OCI-LY7 (cell line): ENCODE results near the gene C1orf50. TPM values are rescaled to one million over a fixed set of nuclear protein-coding genes. Genes with fewer than 3 reads are reported as not detected.
"Not testable (repeated sequence)": the region's sequence is repeated elsewhere in the genome, so short reads cannot be mapped to it uniquely, and the experiment has no call there.

Experiments
- BruUV-seq: library from RNA; stranded (reverse); fragments of 400-500 nt; replicated peaks from 2 replicates; lab custom pipeline; 2021; lab: Mats Ljungman, UMichigan
- CTCF ChIA-PET: fragments of 300-600 bp; sonication (Branson Sonifier 250); formaldehyde crosslinking; loops from one replicate; lab custom pipeline; 2022; ENCODE audit warnings: antibody characterized with exemption; ENCODE audit not compliant: unreplicated experiment; lab: Charles Lee
- POLR2A ChIA-PET: fragments of 300-600 bp; sonication (Branson Sonifier 250); formaldehyde crosslinking; loops from one replicate; lab custom pipeline; 2022; ENCODE audit warnings: antibody characterized with exemption; lab: Charles Lee
- DNase-seq: peaks from one replicate; pipeline ENCODE4 v3.0.0-alpha.2; 2015; ENCODE audit warnings: low spot score
- H2AFZ ChIP-seq: fragments of 200-600 bp; sonication (generic), shearing (Covaris generic); 2 replicates; pipeline ENCODE4 v1.6.1; 2014; ENCODE audit warnings: mild to moderate bottlenecking, antibody characterized with exemption, low read length, moderate library complexity
- H3K27ac ChIP-seq: fragments of 200-600 bp; sonication (generic); 2 replicates; pipeline ENCODE4 v1.5.1; 2014; ENCODE audit warnings: mixed run types, low read depth, mild to moderate bottlenecking, moderate library complexity, low read length, inconsistent platforms; ENCODE audit not compliant: poor library complexity, severe bottlenecking
- H3K36me3 ChIP-seq: fragments of 200-600 bp; sonication (generic); 2 replicates; pipeline ENCODE4 v1.6.1; 2014; ENCODE audit warnings: mild to moderate bottlenecking, antibody characterized with exemption, low read length, moderate library complexity, mixed read lengths; ENCODE audit not compliant: insufficient read depth
- H3K4me1 ChIP-seq: fragments of 200-600 bp; sonication (generic); 2 replicates; pipeline ENCODE4 v1.5.1; 2014; ENCODE audit warnings: mild to moderate bottlenecking, low read length; ENCODE audit not compliant: insufficient read depth, poor library complexity, severe bottlenecking
- H3K4me2 ChIP-seq: fragments of 200-600 bp; sonication (generic); 2 replicates; pipeline ENCODE4 v1.6.1; 2014; ENCODE audit warnings: mild to moderate bottlenecking, low read length
- H3K4me3 ChIP-seq: fragments of 200-600 bp; sonication (generic); 2 replicates; pipeline ENCODE4 v1.5.1; 2014; ENCODE audit warnings: mild to moderate bottlenecking, low read depth, low read length; ENCODE audit not compliant: poor library complexity, severe bottlenecking
- H3K79me2 ChIP-seq: fragments of 200-600 bp; sonication (generic); 2 replicates; pipeline ENCODE4 v1.6.1; 2016; ENCODE audit warnings: low read depth, mild to moderate bottlenecking, low read length, moderate library complexity, mixed read lengths; ENCODE audit not compliant: insufficient read depth
- H3K9me2 ChIP-seq: fragments of 200-600 bp; sonication (generic); 2 replicates; pipeline ENCODE4 v1.6.1; 2016; ENCODE audit warnings: mild to moderate bottlenecking, low read length, mixed read lengths; ENCODE audit not compliant: insufficient read depth
- H3K9me3 ChIP-seq: fragments of 200-600 bp; sonication (generic); 2 replicates; pipeline ENCODE4 v1.6.1; 2014; ENCODE audit warnings: mild to moderate bottlenecking, mixed run types, low read length, mixed read lengths
- H4K20me1 ChIP-seq: fragments of 200-600 bp; sonication (generic); 2 replicates; pipeline ENCODE4 v1.6.1; 2014; ENCODE audit warnings: mild to moderate bottlenecking, antibody characterized with exemption, low read length, moderate library complexity, mixed read lengths; ENCODE audit not compliant: insufficient read depth
- CTCF ChIP-seq: fragments of 200-600 bp; sonication (generic); conservative IDR thresholded peaks from 2 replicates; pipeline ENCODE4 v1.5.1; 2014; ENCODE audit warnings: mild to moderate bottlenecking, antibody characterized with exemption, low read length, moderate library complexity, mixed read lengths
- EZH2phosphoT487 ChIP-seq: fragments of 200-600 bp; sonication (generic); IDR thresholded peaks from 2 replicates; pipeline ENCODE4 v1.6.1; 2018; ENCODE audit warnings: low read depth, borderline replicate concordance, mild to moderate bottlenecking, mixed run types, antibody characterized with exemption, low read length, moderate library complexity, mixed read lengths
- intact Hi-C: fragments of 100-400 bp; cut with micrococcal nuclease; formaldehyde crosslinking; loops from one replicate; pipeline ENCODE4 v1.10.0; 2022; ENCODE audit not compliant: unreplicated experiment
- total RNA-seq, 2 experiments: library from RNA; depleted of rRNA in 1 of 2; stranded (reverse); fragments of >200 nt in 1 of 2; shearing (Covaris generic) in 1 of 2; gene quantifications; 2 replicates each; pipeline ENCODE4 v1.2.3, GENCODE V29; 2014 to 2022

Gene C1orf50
- total RNA-seq, 2 experiments from 2014 or later = 3.2 to 9.9 TPM

DNA sequence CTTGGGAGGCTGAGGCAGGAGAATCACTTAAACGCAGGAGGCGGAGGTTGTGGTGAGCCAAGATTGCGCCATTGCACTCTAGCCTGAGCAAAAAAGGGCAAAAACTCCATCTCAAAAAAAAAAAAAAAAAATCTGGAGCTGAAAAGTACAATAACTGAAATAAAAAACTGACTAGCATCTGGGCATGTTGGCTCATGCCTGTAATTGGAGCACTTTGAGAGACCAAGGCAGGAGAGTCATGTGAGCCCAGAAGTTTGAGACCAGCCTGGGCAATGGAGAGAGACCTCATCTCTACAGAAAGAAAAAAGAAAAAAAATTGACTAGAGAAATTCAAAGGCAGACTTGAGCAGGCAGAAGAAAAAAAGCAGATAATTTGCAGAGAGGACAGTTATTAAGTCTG is 45.1 kb upstream of the C1orf50 start:
- Histone ChIP-seq H3K4me1 (no peaks in the 10 kb centered on the region), H3K36me3 (peaks cover 23% of the 10 kb centered on the region), H3K9me3 (no peaks in the 10 kb centered on the region), H3K9me2 (no peaks in the 10 kb centered on the region), H3K4me2 (no peak overlapping the region), H4K20me1 (no peaks in the 10 kb centered on the region), H3K4me3 (no peak overlapping the region), H2AFZ (no peak overlapping the region), H3K27ac (no peak overlapping the region), H3K79me2 (no peaks in the 10 kb centered on the region)
- ChIA-PET CTCF (no interaction called here), POLR2A (interaction anchor here (0.6 kb wide), 1 partner anchor 197 kb away, joined by 3 read pairs; no protein-coding TSS in a partner anchor)
- DNase-seq = no peak
- BruUV-seq = no TSS peak
- intact Hi-C loops = no loop called here
- TF ChIP-seq EZH2phosphoT487 (no peak), CTCF (no peak)

- DNase-seq, BruUV-seq, intact Hi-C loops, H2AFZ ChIP-seq, H3K9me2 ChIP-seq, H3K4me3 ChIP-seq, H3K9me3 ChIP-seq, H4K20me1 ChIP-seq, H3K79me2 ChIP-seq, H3K4me1 ChIP-seq, H3K4me2 ChIP-seq, H3K27ac ChIP-seq: not testable (repeated sequence)
- ChIA-PET POLR2A (interaction anchor here (0.6 to 1.0 kb wide), 3 partner anchors 9 to 198 kb away, joined by 3 read pairs; no protein-coding TSS in a partner anchor), CTCF (interaction anchor here (0.6 kb wide), 1 partner anchor 22 kb away, joined by 3 read pairs; no protein-coding TSS in a partner anchor)
- peaks cover 18% of the 10 kb centered on the region for H3K36me3 ChIP-seq
These were observed 44.6 kb upstream of the C1orf50 start for GRCh38 chr1:42722403-42722802.

DNA sequence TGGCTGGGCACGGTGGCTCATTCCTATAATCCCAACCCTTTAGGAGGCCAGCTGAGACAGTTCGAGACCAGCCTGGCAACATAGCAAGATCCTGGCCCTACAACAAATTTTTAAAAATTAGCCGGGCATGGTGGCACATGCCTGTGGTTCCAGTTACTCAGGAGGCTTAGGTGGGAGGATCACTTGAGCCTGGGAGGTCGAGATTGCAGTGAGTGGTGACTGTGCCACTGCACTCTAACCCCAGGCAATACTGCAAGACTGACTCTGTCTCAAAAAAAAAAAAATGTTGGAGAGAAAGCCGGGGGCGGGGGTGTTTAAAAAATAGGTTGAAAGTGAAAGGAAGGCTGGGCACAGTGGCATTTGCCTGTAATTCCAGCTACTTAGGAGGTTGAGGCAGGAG is 43.5 kb upstream of the C1orf50 start:
- BruUV-seq = no TSS peak
- DNase-seq = no peak
- H3K9me3 ChIP-seq = no peaks in the 10 kb centered on the region
- TF ChIP-seq CTCF (no peak), EZH2phosphoT487 (no peak)
- intact Hi-C loops = no loop called here
- H3K4me2 ChIP-seq = no peak overlapping the region
- CTCF ChIA-PET = no interaction called here
- no peak overlapping the region for H3K4me3 ChIP-seq
- no peaks in the 10 kb centered on the region for H3K4me1 ChIP-seq
- no peak overlapping the region for H2AFZ ChIP-seq
- no peaks in the 10 kb centered on the region for H3K79me2 ChIP-seq
- no peaks in the 10 kb centered on the region for H3K9me2 ChIP-seq
- H4K20me1 ChIP-seq = no peaks in the 10 kb centered on the region
- H3K36me3 ChIP-seq = peaks cover 7% of the 10 kb centered on the region
- POLR2A ChIA-PET = interaction anchor here (0.6 to 0.7 kb wide), 2 partner anchors 11 to 55 kb away, joined by 3 read pairs; no protein-coding TSS in a partner anchor
- H3K27ac ChIP-seq = no peak overlapping the region

DNA sequence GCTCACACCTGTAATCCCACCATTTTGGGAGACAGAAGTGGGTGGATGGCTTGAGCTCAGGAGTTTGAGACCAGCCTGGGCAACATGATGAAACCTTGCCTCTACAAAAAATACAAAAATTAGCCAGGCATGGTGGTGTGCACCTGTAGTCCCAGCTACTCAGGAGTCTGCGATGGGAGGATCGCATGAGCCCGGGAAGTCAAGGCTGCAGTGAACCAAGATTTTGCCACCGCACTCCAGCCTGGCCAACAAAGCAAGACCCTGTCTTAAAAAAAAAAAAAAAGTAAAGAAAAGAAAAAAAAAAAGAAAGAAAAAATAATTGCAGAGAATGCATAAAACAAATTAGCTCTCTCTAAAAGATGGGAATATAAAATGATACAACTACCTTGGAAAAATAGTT is 41.2 kb upstream of the C1orf50 start:
- H3K4me2 ChIP-seq = not testable (repeated sequence)

More for the DNA sequence above, 41.2 kb upstream of the C1orf50 start:
- H3K4me3 ChIP-seq, DNase-seq, intact Hi-C loops, H3K27ac ChIP-seq, H2AFZ ChIP-seq, BruUV-seq, H3K4me1 ChIP-seq, CTCF ChIA-PET, H3K79me2 ChIP-seq, H3K36me3 ChIP-seq, H3K9me2 ChIP-seq, H4K20me1 ChIP-seq, H3K9me3 ChIP-seq: not testable (repeated sequence)
- POLR2A ChIA-PET = interaction anchor here (0.6 to 0.9 kb wide), 2 partner anchors 11 to 245 kb away, joined by 3 read pairs; no protein-coding TSS in a partner anchor
